DMS79 (cell line): ENCODE measurements around the gene TOR2A.

Experiments used
- DNase-seq: peaks from one replicate; lab custom pipeline; 2025; lab: John Stamatoyannopoulos, UW

Gene TOR2A

GRCh38 chr9:127698985-127699670 lies 36.0 kb downstream of the TOR2A start:
- no peak for DNase-seq

DNA sequence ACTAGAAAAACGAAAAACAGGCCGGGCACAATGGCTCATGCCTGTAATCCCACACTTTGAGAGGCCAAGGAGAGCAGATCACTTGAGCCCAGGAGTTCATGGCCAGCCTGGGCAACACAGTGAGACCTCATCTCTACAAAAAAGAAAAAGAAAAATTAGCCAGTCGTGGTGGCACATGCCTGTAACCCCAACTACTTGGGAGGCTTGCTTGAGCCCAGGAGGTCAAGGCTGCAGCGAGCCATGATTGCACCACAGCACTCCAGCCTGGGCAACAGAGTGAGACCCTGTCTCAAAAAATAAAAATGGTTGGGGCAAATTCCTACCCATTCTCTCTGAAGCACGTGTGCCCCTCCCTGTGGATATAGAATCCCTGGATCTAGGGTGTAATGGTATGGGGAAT lies 36.7 kb downstream of the TOR2A start:
- DNase-seq, result no peak

- no peak for DNase-seq
Measured at GRCh38 chr9:127697575-127697974, 37.5 kb downstream of the TOR2A start.

DNA sequence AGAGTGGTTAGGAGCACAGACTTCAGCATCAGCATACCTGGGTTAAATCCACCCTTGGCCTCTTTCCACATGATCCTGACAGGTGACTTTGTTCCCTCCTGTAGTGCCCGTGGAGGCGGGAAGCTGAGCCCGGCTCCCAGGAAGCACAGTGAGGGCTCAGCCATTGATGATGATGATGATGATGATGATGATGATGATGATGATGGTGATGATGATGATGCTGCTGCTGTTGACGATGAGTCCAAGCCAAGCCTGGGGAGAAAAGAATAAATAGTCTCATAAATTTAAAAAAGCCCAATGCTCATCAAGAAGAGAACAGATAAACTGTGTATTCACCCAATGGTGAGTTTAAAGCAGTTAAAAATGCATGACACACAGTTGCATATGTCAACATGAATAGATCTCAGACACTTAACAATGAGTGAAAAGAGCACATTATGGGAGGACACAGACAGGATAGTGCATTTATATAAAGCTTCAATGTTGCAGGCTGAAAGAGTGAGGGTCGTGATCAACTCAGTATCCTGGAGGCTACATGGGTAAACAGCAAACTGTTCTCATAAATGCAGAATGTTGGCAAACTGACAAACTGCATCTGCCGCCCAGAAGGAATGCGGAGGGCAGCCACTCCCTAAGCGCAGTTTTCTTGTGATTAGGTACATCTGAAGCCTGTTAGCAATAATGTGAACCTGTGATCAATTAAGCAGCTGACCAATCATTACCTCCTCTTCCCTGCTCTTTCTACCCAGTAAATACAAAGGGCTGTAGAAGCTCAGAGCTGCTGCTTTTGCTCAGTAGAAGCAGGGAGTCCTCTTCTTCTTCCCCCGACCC lies 40.0 kb downstream of the TOR2A start:
- no peak for DNase-seq

DNA sequence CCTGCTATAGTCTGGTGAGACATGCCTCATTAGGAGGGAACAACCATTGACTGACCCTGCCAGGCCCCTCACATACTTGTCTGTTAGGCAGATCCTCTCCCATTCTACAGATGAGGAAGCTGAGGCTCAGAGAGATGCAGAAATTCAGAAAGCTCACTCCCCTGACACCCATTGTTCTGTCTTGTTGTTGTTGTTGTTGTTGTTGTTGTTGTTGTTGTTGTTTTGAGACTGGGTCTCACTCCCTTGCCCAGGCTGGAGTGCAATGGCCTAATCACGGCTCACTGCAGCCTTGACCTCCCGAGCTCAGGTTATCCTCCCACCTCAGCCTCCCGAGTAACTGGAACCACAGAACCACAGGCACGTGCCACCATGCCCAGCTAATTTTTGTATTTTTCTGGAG lies 41.4 kb downstream of the TOR2A start:
- no peak for DNase-seq

DNA sequence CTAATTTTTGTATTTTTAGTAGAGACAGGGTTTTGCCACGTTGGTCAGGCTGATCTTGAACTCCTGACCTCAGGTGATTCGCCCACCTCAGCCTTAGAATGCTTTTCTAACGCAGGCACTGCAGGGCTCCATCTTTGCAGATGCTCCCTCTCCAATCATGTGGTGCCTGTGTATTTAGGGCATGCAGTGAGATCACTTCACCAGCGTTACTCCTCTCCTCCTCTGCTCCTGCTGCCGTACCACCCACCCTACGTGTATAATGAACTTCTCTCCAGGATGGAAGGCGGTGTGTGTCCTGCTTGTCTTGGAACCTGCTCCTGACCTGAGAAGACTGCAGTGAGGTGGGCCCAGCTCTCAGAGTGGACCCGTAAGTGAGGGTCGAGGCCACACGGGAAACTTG lies 42.0 kb downstream of the TOR2A start:
- DNase-seq, result no peak

GRCh38 chr9:127692071-127692470 lies 43.0 kb downstream of the TOR2A start:
- no peak for DNase-seq

- DNase-seq, result no peak
Measured at GRCh38 chr9:127690735-127691134, 44.4 kb downstream of the TOR2A start.

DNA sequence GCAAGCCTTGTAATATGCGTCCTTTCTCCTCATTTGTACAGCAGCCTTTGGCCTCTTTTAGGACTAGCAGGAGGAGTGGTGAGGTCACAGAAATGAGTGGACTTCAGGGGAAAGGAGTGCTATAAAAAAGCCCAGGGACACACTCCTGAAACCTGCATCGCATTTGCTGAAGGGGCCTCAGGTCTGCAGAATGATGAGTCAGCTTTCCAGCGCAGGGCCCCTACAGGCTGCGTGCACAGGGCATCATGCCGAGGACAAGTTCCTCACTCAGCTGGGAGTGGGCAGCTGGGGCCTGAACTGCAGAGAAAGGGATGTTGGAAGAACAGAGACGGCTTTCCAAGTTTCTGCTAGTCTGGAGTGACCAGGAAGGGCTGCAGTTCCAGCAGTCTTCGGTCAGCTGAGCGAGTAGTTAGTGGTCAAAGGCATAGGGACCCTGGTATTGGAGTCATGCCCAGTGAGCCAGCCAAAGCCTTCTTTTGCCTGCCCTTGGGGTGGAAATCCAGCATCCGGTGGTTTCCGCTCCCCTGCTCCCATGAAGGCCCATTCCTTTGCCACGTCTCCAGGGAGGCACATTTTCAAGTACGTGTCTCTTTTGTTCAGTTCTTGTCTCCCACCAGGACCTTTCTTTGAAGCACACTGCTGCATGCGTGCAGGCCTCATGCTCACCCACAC lies 45.6 kb downstream of the TOR2A start:
- no peak for DNase-seq

DNA sequence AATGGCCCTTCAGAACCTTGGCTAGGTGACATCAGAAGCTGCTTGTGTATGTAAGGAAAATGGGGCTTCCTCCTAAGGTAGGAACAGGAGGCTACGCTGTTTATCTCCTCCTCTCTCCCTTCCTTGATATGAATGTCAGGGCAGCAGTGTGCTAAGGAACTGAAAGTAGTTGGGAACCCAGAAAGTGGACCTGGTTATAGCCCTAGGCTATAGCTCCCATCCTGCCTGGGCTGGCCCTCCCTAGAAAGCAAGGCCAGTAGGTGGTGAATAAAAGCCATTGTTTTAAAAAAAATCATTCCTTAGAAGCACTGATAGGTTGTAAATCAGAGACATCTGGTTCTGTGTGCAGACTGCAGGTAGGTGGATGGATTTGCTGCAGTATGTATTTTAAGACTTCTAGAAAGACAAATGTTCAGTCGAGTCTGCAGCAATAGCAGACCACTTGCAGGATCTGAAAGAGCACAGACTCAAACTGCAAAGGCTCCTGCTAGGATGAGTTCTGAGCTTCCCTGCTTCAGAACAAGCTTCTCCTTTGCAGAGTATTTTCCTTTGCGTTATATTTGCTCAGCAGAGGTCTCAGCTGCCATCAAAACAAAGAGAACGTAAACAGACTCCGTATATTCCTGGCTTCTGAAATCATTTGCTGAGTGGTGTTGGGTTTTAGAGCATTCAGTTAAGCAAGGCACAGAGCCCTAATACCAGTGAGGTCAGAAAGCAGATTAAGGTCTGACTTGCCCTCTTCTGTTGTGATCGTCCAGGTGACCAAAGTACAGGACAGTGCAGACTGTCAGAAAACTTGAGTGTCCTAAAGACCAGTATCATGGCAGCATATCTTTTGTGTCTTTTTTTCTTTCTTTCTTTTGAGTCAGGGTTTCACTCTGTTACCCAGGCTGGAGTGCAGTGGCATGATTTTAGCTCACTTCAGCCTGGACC lies 48.4 kb downstream of the TOR2A start:
- no peak for DNase-seq

GRCh38 chr9:127684576-127684975 lies 50.5 kb downstream of the TOR2A start:
- no peak for DNase-seq

DNA sequence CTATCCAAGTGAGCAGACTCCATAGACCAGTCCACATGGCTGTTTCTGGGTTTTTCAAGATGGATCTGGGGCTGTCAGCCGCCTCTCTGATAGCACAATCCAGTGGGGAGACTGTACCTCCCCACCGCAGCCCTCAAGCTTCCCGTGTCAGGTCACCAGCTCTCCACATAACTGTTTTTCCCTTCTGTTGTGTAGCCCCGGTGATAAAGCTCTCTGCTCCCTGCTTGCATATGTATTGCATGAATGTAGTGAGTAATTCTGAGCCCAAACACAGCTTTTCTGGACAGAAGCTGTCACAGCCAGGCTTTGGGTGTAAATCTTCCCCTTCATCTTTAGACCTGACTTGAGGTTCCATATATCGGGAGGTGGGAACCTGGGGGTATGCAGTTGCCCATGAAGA lies 51.4 kb downstream of the TOR2A start:
- no peak for DNase-seq

- DNase-seq, result no peak
Measured at GRCh38 chr9:127682351-127683136, 52.5 kb downstream of the TOR2A start.
